ENCODE results near the gene ECE2. TPM values are rescaled to one million over a fixed set of nuclear protein-coding genes. Genes with fewer than 3 reads are reported as not detected.

ECE2 gene
- total and polyA plus RNA-seq, 8 donors, result 0.45 to 2.9 TPM; not detected in 6

DNA sequence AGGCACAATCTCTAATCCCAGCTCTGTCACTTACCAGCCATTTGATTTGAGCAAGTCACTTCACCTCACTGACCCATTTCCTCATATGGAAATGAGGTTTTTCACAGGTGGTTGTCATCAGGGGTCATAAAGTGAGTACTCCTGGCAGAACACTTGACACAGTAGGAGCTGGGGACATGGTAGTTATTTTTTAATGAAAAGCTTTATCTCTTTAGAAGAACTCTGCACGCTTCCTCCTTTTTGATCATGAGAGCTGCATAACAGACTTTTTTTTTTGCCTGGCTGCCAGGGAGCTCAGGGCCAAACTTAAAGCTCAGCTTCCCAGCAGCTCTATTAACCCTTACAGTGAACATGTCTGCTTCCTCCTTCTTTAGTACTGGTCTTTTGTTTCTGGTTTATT, 38.0 kb upstream of the ECE2 start:
- no peak for DNase-seq
- H3K4me3 ChIP-seq, result no peak overlapping the region
- no peak overlapping the region for H3K27ac ChIP-seq
- TF ChIP-seq, protein P1, sequence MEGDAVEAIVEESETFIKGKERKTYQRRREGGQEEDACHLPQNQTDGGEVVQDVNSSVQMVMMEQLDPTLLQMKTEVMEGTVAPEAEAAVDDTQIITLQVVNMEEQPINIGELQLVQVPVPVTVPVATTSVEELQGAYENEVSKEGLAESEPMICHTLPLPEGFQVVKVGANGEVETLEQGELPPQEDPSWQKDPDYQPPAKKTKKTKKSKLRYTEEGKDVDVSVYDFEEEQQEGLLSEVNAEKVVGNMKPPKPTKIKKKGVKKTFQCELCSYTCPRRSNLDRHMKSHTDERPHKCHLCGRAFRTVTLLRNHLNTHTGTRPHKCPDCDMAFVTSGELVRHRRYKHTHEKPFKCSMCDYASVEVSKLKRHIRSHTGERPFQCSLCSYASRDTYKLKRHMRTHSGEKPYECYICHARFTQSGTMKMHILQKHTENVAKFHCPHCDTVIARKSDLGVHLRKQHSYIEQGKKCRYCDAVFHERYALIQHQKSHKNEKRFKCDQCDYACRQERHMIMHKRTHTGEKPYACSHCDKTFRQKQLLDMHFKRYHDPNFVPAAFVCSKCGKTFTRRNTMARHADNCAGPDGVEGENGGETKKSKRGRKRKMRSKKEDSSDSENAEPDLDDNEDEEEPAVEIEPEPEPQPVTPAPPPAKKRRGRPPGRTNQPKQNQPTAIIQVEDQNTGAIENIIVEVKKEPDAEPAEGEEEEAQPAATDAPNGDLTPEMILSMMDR (IDR thresholded peaks at IDR 0.05), result no peak
- TF ChIP-seq POLR2AphosphoS5 (IDR thresholded peaks at IDR 0.05) (no peak), POLR2A (IDR thresholded peaks at IDR 0.05) (no peak), EP300 (IDR thresholded peaks at IDR 0.05) (no peak)
- H3K36me3 ChIP-seq, result peaks cover 7 to 11% (median 9%) of the 10 kb centered on the region in 4 donors
- H3K4me1 ChIP-seq, result peaks cover 10 to 15% (median 12%) of the 10 kb centered on the region in 4 donors
- no peaks in the 10 kb centered on the region for H3K9me3 ChIP-seq
- 22 to 41% (median 28%) methylated on average over 1 of the region's 1 CpG for WGBS, 5 donors
- intact Hi-C loops (cut with DNase I; ENCODE audit: low total_unique reads), result loop anchor here (10.0 kb wide), 1 partner anchor 343 kb away; no protein-coding TSS in a partner anchor
- peaks cover 0 to 57% (median 8%) of the 10 kb centered on the region in 3 donors for H3K27me3 ChIP-seq

GRCh38 chr3:184238246-184238818, 37.5 kb upstream of the ECE2 start:
- intact Hi-C loops (cut with DNase I; ENCODE audit: low total_unique reads), result loop anchor here (10.0 kb wide), 1 partner anchor 344 kb away; no protein-coding TSS in a partner anchor
- Histone ChIP-seq H3K27me3 (peaks cover 0 to 52% (median 5%) of the 10 kb centered on the region in 3 donors), H3K27ac (no peak overlapping the region), H3K4me3 (no peak overlapping the region), H3K36me3 (peaks cover 10 to 16% (median 15%) of the 10 kb centered on the region in 4 donors), H3K4me1 (peaks cover 10 to 15% (median 12%) of the 10 kb centered on the region in 4 donors), H3K9me3 (no peaks in the 10 kb centered on the region)
- no peak for DNase-seq
- WGBS, 5 donors, result 49 to 77% (median 74%) methylated on average over 6 to 13 of the region's 13 CpGs
- TF ChIP-seq, protein P1 (IDR thresholded peaks at IDR 0.05), result no peak
- TF ChIP-seq EP300 (IDR thresholded peaks at IDR 0.05), result no peak
- TF ChIP-seq POLR2AphosphoS5 (IDR thresholded peaks at IDR 0.05), result no peak
- no peak for TF ChIP-seq POLR2A (IDR thresholded peaks at IDR 0.05)

GRCh38 chr3:184239221-184239620, 36.6 kb upstream of the ECE2 start:
- no peak overlapping the region for H3K4me3 ChIP-seq
- peaks cover 18 to 25% (median 24%) of the 10 kb centered on the region in 4 donors for H3K36me3 ChIP-seq
- intact Hi-C loops (cut with DNase I; ENCODE audit: low total_unique reads), result loop anchor here (10.0 kb wide), 1 partner anchor 344 kb away; no protein-coding TSS in a partner anchor
- H3K27me3 ChIP-seq, result peaks cover 0 to 43% (median 4%) of the 10 kb centered on the region in 3 donors
- TF ChIP-seq POLR2A (IDR thresholded peaks at IDR 0.05) (no peak), POLR2AphosphoS5 (IDR thresholded peaks at IDR 0.05) (no peak), EP300 (IDR thresholded peaks at IDR 0.05) (no peak)
- TF ChIP-seq, protein P1 (IDR thresholded peaks at IDR 0.05), result no peak
- H3K27ac ChIP-seq, result no peak overlapping the region
- WGBS, 5 donors, result 86 to 94% (median 93%) methylated on average over 8 of the region's 8 CpGs
- DNase-seq, result no peak
- H3K4me1 ChIP-seq, result peaks cover 10 to 15% (median 12%) of the 10 kb centered on the region in 4 donors
- H3K9me3 ChIP-seq, result no peaks in the 10 kb centered on the region

DNA sequence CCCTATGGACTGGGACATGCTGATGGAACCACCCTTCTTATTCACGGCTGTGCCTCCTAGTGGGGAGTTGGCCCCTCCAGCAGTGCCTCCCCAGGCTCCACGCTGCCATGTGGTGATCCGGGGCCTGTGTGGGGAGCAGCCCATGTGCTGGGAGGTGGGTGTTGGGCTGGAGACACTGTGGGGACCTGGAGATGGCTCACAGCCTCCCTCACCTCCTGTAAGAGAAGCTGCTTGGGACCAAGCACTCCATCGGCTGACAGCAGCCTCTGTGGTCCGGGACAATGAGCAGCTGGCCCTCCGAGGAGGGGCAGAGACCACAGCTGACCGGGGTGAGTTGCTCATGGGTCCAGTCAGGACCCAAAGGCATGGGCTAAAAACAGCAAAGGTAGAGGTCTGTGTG, 36.1 kb upstream of the ECE2 start:
- Histone ChIP-seq H3K9me3 (no peaks in the 10 kb centered on the region), H3K4me3 (no peak overlapping the region), H3K36me3 (peaks cover 22 to 30% (median 28%) of the 10 kb centered on the region in 4 donors), H3K27ac (no peak overlapping the region), H3K4me1 (peaks cover 10 to 15% (median 12%) of the 10 kb centered on the region in 4 donors), H3K27me3 (peaks cover 0 to 38% (median 0%) of the 10 kb centered on the region in 3 donors)
- DNase-seq, result no peak
- TF ChIP-seq EP300 (IDR thresholded peaks at IDR 0.05) (no peak), POLR2AphosphoS5 (IDR thresholded peaks at IDR 0.05) (no peak), POLR2A (IDR thresholded peaks at IDR 0.05) (no peak)
- TF ChIP-seq, protein P1 (IDR thresholded peaks at IDR 0.05), result no peak
- intact Hi-C loops (cut with DNase I; ENCODE audit: low total_unique reads), result loop anchor here (10.0 kb wide), 2 partner anchors 55 to 345 kb away; partner anchors contain the start of gene ABCF3
- WGBS, 5 donors, result 78 to 84% (median 80%) methylated on average over 7 of the region's 7 CpGs

Measured in stomach (tissue), 9 donors.